ENCODE results near the gene RNF182.

The RNF182 gene

GRCh38 chr6:13919861-13920260 lies 4.9 kb upstream of the RNF182 start:
- Histone ChIP-seq H3K27me3 (ENCODE audit: insufficient read depth, poor library complexity, severe bottlenecking) (peaks cover 21% of the 10 kb centered on the region), H3K27ac (replicated peaks) (no peak overlapping the region), H3K4me3 (replicated peaks; ENCODE audit: insufficient read depth, low read length) (no peak overlapping the region)
- no peak for DNase-seq (ENCODE audit: low read depth in 1 of 2, low spot score in 1 of 2)
- TF ChIP-seq POLR2AphosphoS5 (IDR thresholded peaks at IDR 0.05; ENCODE audit: low read depth) (no peak), CTCF (IDR thresholded peaks at IDR 0.05; ENCODE audit: insufficient read depth, low read length) (no peak), REST (IDR thresholded peaks at IDR 0.05; ENCODE audit: insufficient replicate concordance, low read depth) (no peak), GABPA (IDR thresholded peaks at IDR 0.05; ENCODE audit: low read depth) (no peak), SPI1 (IDR thresholded peaks at IDR 0.05; ENCODE audit: borderline replicate concordance, low read depth) (no peak)

GRCh38 chr6:13920552-13920951 lies 4.2 kb upstream of the RNF182 start:
- H3K27me3 ChIP-seq (ENCODE audit: insufficient read depth, poor library complexity, severe bottlenecking), result peaks cover 24% of the 10 kb centered on the region
- no peak overlapping the region for H3K27ac ChIP-seq (replicated peaks)
- TF ChIP-seq CTCF (IDR thresholded peaks at IDR 0.05; ENCODE audit: insufficient read depth, low read length) (no peak), REST (IDR thresholded peaks at IDR 0.05; ENCODE audit: insufficient replicate concordance, low read depth) (no peak), GABPA (IDR thresholded peaks at IDR 0.05; ENCODE audit: low read depth) (no peak), POLR2AphosphoS5 (IDR thresholded peaks at IDR 0.05; ENCODE audit: low read depth) (no peak), SPI1 (IDR thresholded peaks at IDR 0.05; ENCODE audit: borderline replicate concordance, low read depth) (no peak)
- DNase-seq (ENCODE audit: low read depth in 1 of 2, low spot score in 1 of 2), result no peak
- H3K4me3 ChIP-seq (replicated peaks; ENCODE audit: insufficient read depth, low read length), result no peak overlapping the region

GRCh38 chr6:13922750-13923149 lies 2.0 kb upstream of the RNF182 start:
- Histone ChIP-seq H3K27ac (replicated peaks) (no peak overlapping the region), H3K27me3 (ENCODE audit: insufficient read depth, poor library complexity, severe bottlenecking) (peaks cover 38% of the 10 kb centered on the region), H3K4me3 (replicated peaks; ENCODE audit: insufficient read depth, low read length) (no peak overlapping the region)
- TF ChIP-seq SPI1 (IDR thresholded peaks at IDR 0.05; ENCODE audit: borderline replicate concordance, low read depth), result no peak
- no peak for TF ChIP-seq POLR2AphosphoS5 (IDR thresholded peaks at IDR 0.05; ENCODE audit: low read depth)
- TF ChIP-seq GABPA (IDR thresholded peaks at IDR 0.05; ENCODE audit: low read depth), result no peak
- DNase-seq (ENCODE audit: low read depth in 1 of 2, low spot score in 1 of 2), result no peak

GRCh38 chr6:13923527-13924145 lies 1.1 kb upstream of the RNF182 start:
- no peak for DNase-seq (ENCODE audit: low read depth in 1 of 2, low spot score in 1 of 2)

More at GRCh38 chr6:13923527-13924145, 1.1 kb upstream of the RNF182 start:
- Histone ChIP-seq H3K4me3 (replicated peaks; ENCODE audit: insufficient read depth, low read length) (no peak overlapping the region), H3K27me3 (ENCODE audit: insufficient read depth, poor library complexity, severe bottlenecking) (peaks cover 38% of the 10 kb centered on the region), H3K27ac (replicated peaks) (no peak overlapping the region)
- TF ChIP-seq GABPA (IDR thresholded peaks at IDR 0.05; ENCODE audit: low read depth) (no peak), POLR2AphosphoS5 (IDR thresholded peaks at IDR 0.05; ENCODE audit: low read depth) (no peak), REST (IDR thresholded peaks at IDR 0.05; ENCODE audit: insufficient replicate concordance, low read depth) (no peak), SPI1 (IDR thresholded peaks at IDR 0.05; ENCODE audit: borderline replicate concordance, low read depth) (no peak), CTCF (IDR thresholded peaks at IDR 0.05; ENCODE audit: insufficient read depth, low read length) (no peak)
